H1 (cell line): ENCODE results near the gene FGGY. TPM values are rescaled to one million over a fixed set of nuclear protein-coding genes. Genes with fewer than 3 reads are reported as not detected.

Experiments
- CTCF ChIA-PET: fragments of 300-600 bp; sonication (Branson Sonifier 250); formaldehyde crosslinking; loops from one replicate; lab custom pipeline; 2021; ENCODE audit not compliant: partially characterized antibody; lab: Charles Lee
- POLR2A ChIA-PET: fragments of 300-600 bp; sonication (Branson Sonifier 250); formaldehyde crosslinking; loops from one replicate; lab custom pipeline; 2021; ENCODE audit warnings: inconsistent platforms; ENCODE audit not compliant: partially characterized antibody; lab: Charles Lee
- DNase-seq, 2 experiments: peaks; one replicate each; pipeline versions ENCODE4 v3.0.0 to v3.0.0-alpha.2; 2010 to 2022; ENCODE audit warnings: low spot score in 2 of 2, low read depth in 1 of 2, mixed read lengths in 1 of 2
- FAIRE-seq: peaks from 2 replicates; lab custom pipeline; 2011; peaks lifted over from hg19 to GRCh38; lab: Jason Lieb, UNC
- H2AFZ ChIP-seq: 2 replicates; pipeline ENCODE4 v1.8.1; 2012; ENCODE audit warnings: low read length, inconsistent platforms
- H2AK5ac ChIP-seq: 2 replicates; pipeline ENCODE4 v1.6.1; 2013; ENCODE audit warnings: low read depth, low read length
- H2BK120ac ChIP-seq: replicated peaks from 2 replicates; pipeline ENCODE3; 2013; ENCODE audit warnings: low read depth, low read length, inconsistent platforms
- H2BK12ac ChIP-seq: 2 replicates; pipeline ENCODE4 v1.6.1; 2013; ENCODE audit warnings: low read depth, low read length
- H2BK15ac ChIP-seq: 2 replicates; pipeline ENCODE4 v1.6.1; 2013; ENCODE audit warnings: low read length
- H2BK20ac ChIP-seq: 2 replicates; pipeline ENCODE4 v1.6.1; 2013; ENCODE audit warnings: low read length
- H2BK5ac ChIP-seq: 2 replicates; pipeline ENCODE4 v1.6.1; 2013; ENCODE audit warnings: low read depth, low read length
- H3K14ac ChIP-seq: 2 replicates; pipeline ENCODE4 v1.6.1; 2013; ENCODE audit warnings: inconsistent platforms; ENCODE audit not compliant: insufficient read length
- H3K18ac ChIP-seq: 2 replicates; pipeline ENCODE4 v1.6.1; 2013; ENCODE audit warnings: low read length; ENCODE audit errors: extremely low read depth
- H3K23ac ChIP-seq: 2 replicates; pipeline ENCODE4 v1.6.1; 2013; ENCODE audit warnings: inconsistent platforms; ENCODE audit not compliant: insufficient read length
- H3K23me2 ChIP-seq: 2 replicates; pipeline ENCODE4 v1.6.1; 2013; ENCODE audit warnings: low read depth, low read length
- H3K27ac ChIP-seq: 2 replicates; pipeline ENCODE4 v1.6.1; 2011; ENCODE audit warnings: low read depth, low read length, inconsistent platforms
- H3K27me3 ChIP-seq, 4 experiments: replicated peaks in 1 of 4; 1 replicate in 1 of 4; 2 replicates in 3 of 4; pipeline versions ENCODE4 v1.6.1 to v1.8.1; 2011 to 2013; ENCODE audit warnings: low read length in 3 of 4, mild to moderate bottlenecking in 3 of 4, inconsistent platforms in 2 of 4, mixed read lengths in 2 of 4, moderate library complexity in 1 of 4; ENCODE audit not compliant: control insufficient read depth in 3 of 4, insufficient read depth in 3 of 4; ENCODE audit errors: extremely low read depth in 1 of 4
- H3K36me3 ChIP-seq, 4 experiments: 2 replicates each; pipeline versions ENCODE4 v1.6.1 to v1.8.1; 2011 to 2013; ENCODE audit warnings: mild to moderate bottlenecking in 4 of 4, low read length in 3 of 4, moderate library complexity in 2 of 4, control low read depth in 1 of 4, inconsistent platforms in 1 of 4; ENCODE audit not compliant: insufficient read depth in 4 of 4, control insufficient read depth in 2 of 4
- H3K4ac ChIP-seq: replicated peaks from 2 replicates; pipeline ENCODE3; 2013; ENCODE audit warnings: low read length, low read depth, mixed read lengths, inconsistent platforms; ENCODE audit not compliant: insufficient read length
- H3K4me1 ChIP-seq, 4 experiments: replicated peaks in 1 of 4; 1 replicate in 1 of 4; 2 replicates in 3 of 4; pipeline versions ENCODE4 v1.6.1 to v1.8.1; 2011 to 2013; ENCODE audit warnings: low read length in 3 of 4, inconsistent platforms in 2 of 4, mixed read lengths in 1 of 4; ENCODE audit not compliant: insufficient read depth in 4 of 4, control insufficient read depth in 3 of 4
- H3K4me2 ChIP-seq, 2 experiments: 2 replicates each; pipeline versions ENCODE4 v1.6.1 to v1.8.1; 2011 to 2013; ENCODE audit warnings: low read depth in 2 of 2, low read length in 2 of 2, control low read depth in 1 of 2, inconsistent platforms in 1 of 2, mild to moderate bottlenecking in 1 of 2; ENCODE audit not compliant: insufficient read depth in 1 of 2
- H3K4me3 ChIP-seq, 4 experiments: fragments of 200-600, 300-600 bp in 1 of 4; sonication (generic), shearing (Covaris generic), sonication (Bioruptor Twin) in 1 of 4; 2 replicates each; pipeline versions ENCODE4 v1.5.1 to v1.8.1; 2011 to 2016; ENCODE audit warnings: low read length in 4 of 4, low read depth in 3 of 4, control low read depth in 2 of 4, inconsistent platforms in 2 of 4, mild to moderate bottlenecking in 2 of 4, mixed read lengths in 1 of 4, moderate library complexity in 1 of 4; ENCODE audit not compliant: insufficient read depth in 2 of 4; ENCODE audit errors: extremely low read depth in 1 of 4
- H3K56ac ChIP-seq: replicated peaks from 2 replicates; pipeline ENCODE3; 2013; ENCODE audit warnings: low read depth, mild to moderate bottlenecking, mixed read lengths, low read length, inconsistent platforms; ENCODE audit not compliant: insufficient read length
- H3K79me1 ChIP-seq: 2 replicates; pipeline ENCODE4 v1.6.1; 2013; ENCODE audit warnings: low read depth, low read length, control low read depth
- H3K79me2 ChIP-seq, 2 experiments: 2 replicates each; pipeline versions ENCODE4 v1.6.1 to v1.8.1; 2012 to 2013; ENCODE audit warnings: low read length in 2 of 2, mild to moderate bottlenecking in 2 of 2, inconsistent platforms in 1 of 2; ENCODE audit not compliant: insufficient read depth in 2 of 2, control insufficient read depth in 1 of 2
- H3K9ac ChIP-seq, 4 experiments: replicated peaks in 1 of 4; 1 replicate in 1 of 4; 2 replicates in 3 of 4; pipeline versions ENCODE4 v1.6.1 to v1.8.1; 2011 to 2013; ENCODE audit warnings: low read depth in 3 of 4, low read length in 3 of 4, control low read depth in 2 of 4, mild to moderate bottlenecking in 2 of 4, moderate library complexity in 2 of 4, inconsistent platforms in 1 of 4; ENCODE audit errors: extremely low read depth in 1 of 4
- H3K9me3 ChIP-seq, 2 experiments: 2 replicates each; pipeline versions ENCODE4 v1.6.1 to v1.8.1; 2012 to 2013; ENCODE audit warnings: mild to moderate bottlenecking in 2 of 2, moderate library complexity in 2 of 2, control low read depth in 1 of 2, inconsistent platforms in 1 of 2, low read depth in 1 of 2, low read length in 1 of 2, mixed read lengths in 1 of 2; ENCODE audit not compliant: insufficient read depth in 2 of 2
- H4K20me1 ChIP-seq, 2 experiments: replicated peaks in 1 of 2; 2 replicates each; pipeline versions ENCODE3 to v1.8.1; 2011 to 2013; ENCODE audit warnings: inconsistent platforms in 2 of 2, low read length in 2 of 2, mild to moderate bottlenecking in 1 of 2; ENCODE audit not compliant: insufficient read depth in 2 of 2, control insufficient read depth in 1 of 2
- H4K5ac ChIP-seq: 2 replicates; pipeline ENCODE4 v1.6.1; 2013; ENCODE audit warnings: low read length, low read depth, mixed read lengths, inconsistent platforms; ENCODE audit not compliant: insufficient read length
- H4K8ac ChIP-seq: 2 replicates; pipeline ENCODE4 v1.8.0; 2013; ENCODE audit warnings: mild to moderate bottlenecking, moderate library complexity, low read length, inconsistent platforms; ENCODE audit not compliant: insufficient read depth; ENCODE audit errors: extremely low read depth
- H4K91ac ChIP-seq: replicated peaks from 2 replicates; pipeline ENCODE3; 2013; ENCODE audit warnings: low read length, mixed read lengths, inconsistent platforms; ENCODE audit not compliant: insufficient read length
- RNF2 ChIP-seq: fragments of 200-900, 300-1000 bp; sonication (generic); IDR thresholded peaks from 2 replicates; pipeline ENCODE4 v1.7.1; 2016; ENCODE audit warnings: borderline replicate concordance, low read depth, mild to moderate bottlenecking, antibody characterized with exemption, low read length; ENCODE audit not compliant: poor library complexity, severe bottlenecking; ENCODE audit errors: missing control alignments
- WGBS, 2 experiments: shearing (Covaris generic) in 1 of 2; methylation state at CpG; one replicate each; pipeline versions ENCODE4 v1.1.6 to v1.1.7; 2013 to 2015; ENCODE audit warnings: low lambda C conversion rate in 2 of 2, mixed read lengths in 2 of 2, inconsistent platforms in 1 of 2, low coverage in 1 of 2, missing lambda C conversion rate in 1 of 2; ENCODE audit not compliant: insufficient replicate concordance in 2 of 2, insufficient coverage in 1 of 2, insufficient read length in 1 of 2; ENCODE audit errors: extremely low coverage in 1 of 2, missing lambda C conversion rate in 1 of 2; 5-methylcytosine and 5-hydroxymethylcytosine counted together
- polyA plus RNA-seq, 7 experiments: library from polyadenylated mRNA; depleted of rRNA in 3 of 7; stranded (reverse) in 5 of 7; unstranded in 2 of 7; fragments of >200 nt in 5 of 7; fragments of 200-250 nt in 2 of 7; gene quantifications; 1 replicate in 5 of 7; 2 replicates in 1 of 7; 4 replicates in 1 of 7; pipeline versions ENCODE4 v1.2.1 to v1.2.3, GENCODE V29; 2011 to 2013; ENCODE audit warnings: missing spikeins in 2 of 7, mixed read lengths in 2 of 7
- total RNA-seq: library from RNA; stranded (reverse); fragmentation: NEBNext Ultra II Directional; extraction: Animal tissue kit (Norgen Biotek cat#: 25700); gene quantifications from 2 replicates; pipeline ENCODE4 v1.2.1, GENCODE V29; 2021

FGGY gene
- total and polyA plus RNA-seq, 2 of the 8 experiments (the other 6 are each of a cell fraction or from before 2014, with no cell fraction given): 10.3 to 12.5 TPM

DNA sequence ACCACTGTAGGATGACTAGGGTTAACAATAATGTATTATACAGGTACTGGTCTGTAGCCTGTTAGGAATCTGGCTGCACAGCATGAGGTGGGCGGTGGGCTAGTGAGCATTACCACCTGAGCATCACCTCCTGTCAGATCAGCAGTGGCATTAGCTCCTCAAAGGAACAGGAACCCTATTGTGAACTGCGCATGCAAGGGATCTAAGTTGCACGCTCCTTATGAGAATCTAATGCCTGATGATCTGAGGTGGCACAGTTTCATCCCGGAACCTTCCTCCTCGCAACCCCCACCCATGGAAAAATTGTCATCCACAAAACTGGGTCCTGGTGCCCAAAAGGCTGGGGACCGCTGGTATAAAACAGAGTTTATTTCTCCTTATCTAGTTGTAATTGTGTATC, 147.6 kb downstream of the FGGY start:
- no peaks in the 10 kb centered on the region for H4K20me1 ChIP-seq
- H4K91ac ChIP-seq: no peak overlapping the region
- ChIA-PET CTCF (interaction anchor here (1.3 kb wide), 1 partner anchor 274 kb away, joined by 3 read pairs; no protein-coding TSS in a partner anchor), POLR2A (no interaction called here)
- H3K9me3 ChIP-seq: peaks cover 0 to 2% of the 10 kb centered on the region in 2 experiments; a peak in 1 of 4 replicates
- H3K18ac ChIP-seq: no peak overlapping the region
- H3K9ac ChIP-seq: no peak overlapping the region
- no peaks in the 10 kb centered on the region for H3K36me3 ChIP-seq
- no peak overlapping the region for H3K27ac ChIP-seq
- H4K5ac ChIP-seq: no peak overlapping the region
- no peak overlapping the region for H2BK15ac ChIP-seq
- FAIRE-seq (no peak), DNase-seq (no peak)
- no peak for TF ChIP-seq RNF2
- no peak overlapping the region for H3K14ac ChIP-seq
- H3K4ac ChIP-seq: no peak overlapping the region
- H3K23ac ChIP-seq: no peak overlapping the region
- no peak overlapping the region for H2AFZ ChIP-seq
- H3K23me2 ChIP-seq: no peaks in the 10 kb centered on the region
- H3K79me2 ChIP-seq: no peaks in the 10 kb centered on the region
- no peak overlapping the region for H4K8ac ChIP-seq
- no peak overlapping the region for H2BK12ac ChIP-seq
- H3K56ac ChIP-seq: no peak overlapping the region
- no peak overlapping the region for H3K4me3 ChIP-seq
- peaks cover 0 to 10% (median 2%) of the 10 kb centered on the region in 4 experiments; a peak in 3 of 7 replicates for H3K4me1 ChIP-seq
- H2BK5ac ChIP-seq: no peak overlapping the region
- 94% methylated on average over 6 of the region's 6 CpGs; no CpG with 5 or more reads in 1 of the 2 experiments for WGBS, 2 experiments
- H2BK20ac ChIP-seq: no peak overlapping the region
- H3K27me3 ChIP-seq: no peaks in the 10 kb centered on the region
- H2BK120ac ChIP-seq: no peak overlapping the region
- H2AK5ac ChIP-seq: no peak overlapping the region
- no peak overlapping the region for H3K4me2 ChIP-seq
- no peaks in the 10 kb centered on the region for H3K79me1 ChIP-seq
